Left renal cortex interstitium (tissue), 4 donors: ENCODE measurements around the gene BCL2L1. TPM values are rescaled to one million over a fixed set of nuclear protein-coding genes. Genes with fewer than 3 reads are reported as not detected.
A peak's percentile ranks its signal among the peaks of the same experiment; 100 is the strongest.
"Not testable (repeated sequence)": the region's sequence is repeated elsewhere in the genome, so short reads cannot be mapped to it uniquely, and the experiment has no call there.

ENCODE experiments used
- DNase-seq, 4 donors: peaks; one replicate each; pipeline ENCODE4 v3.0.0-alpha.2; 2013; ENCODE audit warnings: low read depth in 4 of 4, low spot score in 2 of 4, missing footprints in 1 of 4
- polyA plus RNA-seq, 4 donors: library from polyadenylated mRNA; unstranded; fragments of 120-200 nt; gene quantifications; one replicate each; pipeline ENCODE4 v1.2.1, GENCODE V29; 2013; ENCODE audit not compliant: insufficient read length in 4 of 4

Gene BCL2L1
- polyA plus RNA-seq, 4 donors = 71.6 to 95.8 (median 79.7) TPM

DNA sequence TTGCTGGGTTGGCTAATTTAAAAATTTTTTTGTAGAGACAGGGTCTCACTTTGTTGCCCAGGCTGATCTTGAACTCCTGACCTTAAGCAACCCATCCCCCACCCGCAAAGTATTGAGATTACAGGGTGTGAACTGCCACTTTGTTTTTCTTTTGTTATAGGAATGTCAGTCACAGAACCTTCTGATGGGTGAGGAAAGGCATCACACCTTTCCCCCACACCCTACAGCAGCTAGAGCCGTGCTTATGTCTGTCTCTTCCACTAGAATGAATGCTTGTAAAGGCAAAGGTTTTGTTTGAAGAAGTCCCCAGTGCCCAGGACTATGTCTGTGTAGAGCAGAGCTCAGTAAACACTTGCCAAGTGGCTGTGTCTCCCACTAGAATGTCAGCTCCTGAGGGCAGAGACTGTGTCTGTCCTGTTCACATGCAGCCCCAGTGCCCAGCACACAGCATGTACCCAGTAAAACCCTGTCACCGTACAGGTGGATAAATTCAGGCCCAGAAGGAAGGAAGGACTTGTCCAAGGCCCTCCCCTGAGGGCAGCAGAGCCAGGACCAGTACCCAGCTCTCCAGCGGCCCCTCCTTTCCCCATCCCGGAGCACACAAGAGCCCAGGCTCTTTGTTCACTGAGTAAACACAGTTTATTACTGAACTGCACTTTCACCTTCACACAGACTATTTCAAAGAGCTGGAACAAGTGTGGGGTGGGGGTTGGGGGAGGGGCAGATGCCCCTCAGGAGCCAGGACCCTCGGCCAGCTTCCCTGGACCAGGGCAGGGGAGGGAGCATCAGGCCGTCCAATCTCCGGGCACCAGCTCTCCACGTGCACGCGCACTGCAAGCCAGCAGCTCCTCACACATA lies 58.6 kb downstream of the BCL2L1 start:
- no peak for DNase-seq

- no peak for DNase-seq
Observed at GRCh38 chr20:31663524-31663837, 59.2 kb downstream of the BCL2L1 start.

- DNase-seq = no peak
Observed at GRCh38 chr20:31662372-31662854, 60.3 kb downstream of the BCL2L1 start.

- DNase-seq = peak; percentile 37 to 57 (median 50)
Observed at GRCh38 chr20:31661625-31662371, 60.9 kb downstream of the BCL2L1 start.

DNA sequence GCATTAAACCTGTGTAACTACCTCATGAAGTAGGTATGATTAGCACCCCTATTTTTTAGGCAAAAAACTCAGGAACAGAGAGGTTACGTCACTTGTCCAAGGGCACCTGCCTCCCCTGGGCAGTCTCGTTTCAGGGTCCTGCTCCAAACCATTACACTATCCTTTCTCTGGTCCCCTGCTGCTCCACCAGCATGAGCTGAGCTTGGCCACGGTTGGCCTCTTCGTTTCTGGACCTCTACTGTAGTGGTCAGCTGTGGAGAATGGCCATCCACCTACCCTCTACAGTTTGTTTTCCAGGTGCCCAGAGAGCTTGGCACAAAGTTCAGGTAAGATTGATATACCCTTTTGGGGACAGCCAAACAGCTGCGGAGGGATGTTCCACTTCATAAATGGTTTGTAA lies 68.1 kb downstream of the BCL2L1 start:
- no peak for DNase-seq

DNA sequence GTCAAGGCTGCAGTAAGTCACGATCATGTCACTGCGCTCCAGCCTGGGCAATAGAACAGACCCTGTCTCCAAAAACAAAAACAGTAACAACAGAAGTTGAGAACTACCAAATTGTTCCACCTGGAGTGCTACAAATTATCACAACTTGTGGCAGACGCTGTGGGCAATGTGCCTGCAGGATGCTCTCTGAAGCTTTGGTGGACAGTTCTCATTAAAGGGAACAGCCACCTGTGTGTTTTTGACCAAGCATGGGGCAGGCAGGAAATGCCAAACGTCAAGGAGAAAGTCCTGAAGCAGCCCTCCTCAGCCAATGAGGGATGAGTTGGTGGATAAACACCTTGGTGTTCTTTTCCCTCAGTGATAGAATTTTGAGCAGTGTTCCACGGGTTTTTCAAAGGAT lies 69.1 kb downstream of the BCL2L1 start:
- DNase-seq = no peak

DNA sequence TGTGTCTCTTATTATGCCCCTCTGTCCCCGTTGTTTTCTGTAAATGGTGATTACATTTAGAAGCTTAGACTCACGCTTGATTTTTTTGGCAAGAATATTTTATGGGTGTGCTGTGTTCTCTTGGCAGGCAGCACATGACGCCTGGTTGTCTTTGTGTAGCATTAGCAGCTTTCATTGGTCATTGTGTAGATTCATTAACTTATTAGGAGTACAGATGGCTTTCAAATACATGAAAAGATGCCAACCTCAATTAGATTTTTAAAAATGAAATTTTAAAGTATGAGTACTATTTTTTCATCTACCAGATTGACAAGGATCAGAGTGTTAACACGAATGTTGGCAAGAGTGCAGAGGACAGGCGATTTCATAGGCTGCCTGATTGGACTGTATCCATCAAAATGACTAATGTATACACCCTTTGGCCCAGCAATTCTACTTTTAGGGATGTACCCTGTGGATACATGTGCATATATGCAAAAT lies 69.7 kb downstream of the BCL2L1 start:
- no peak for DNase-seq

DNA sequence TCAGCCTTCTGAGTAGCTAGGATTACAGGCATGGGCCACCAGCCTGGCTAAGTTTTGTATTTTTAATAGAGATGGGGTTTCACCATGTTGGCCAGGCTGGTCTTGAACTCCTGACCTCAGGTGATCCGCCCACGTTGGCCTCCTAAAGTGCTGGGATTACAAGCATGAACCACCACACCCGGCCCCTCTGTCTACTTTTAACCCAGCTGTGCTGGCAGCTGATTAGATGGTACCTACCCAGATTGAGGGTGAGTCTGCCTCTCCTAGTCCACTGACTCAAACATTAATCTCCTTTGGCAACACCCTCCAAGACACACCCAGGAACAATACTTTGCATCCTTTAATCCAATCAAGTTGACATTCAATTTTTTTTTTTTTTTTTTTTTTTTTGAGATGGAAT lies 74.6 kb downstream of the BCL2L1 start:
- not testable (repeated sequence) for DNase-seq

DNA sequence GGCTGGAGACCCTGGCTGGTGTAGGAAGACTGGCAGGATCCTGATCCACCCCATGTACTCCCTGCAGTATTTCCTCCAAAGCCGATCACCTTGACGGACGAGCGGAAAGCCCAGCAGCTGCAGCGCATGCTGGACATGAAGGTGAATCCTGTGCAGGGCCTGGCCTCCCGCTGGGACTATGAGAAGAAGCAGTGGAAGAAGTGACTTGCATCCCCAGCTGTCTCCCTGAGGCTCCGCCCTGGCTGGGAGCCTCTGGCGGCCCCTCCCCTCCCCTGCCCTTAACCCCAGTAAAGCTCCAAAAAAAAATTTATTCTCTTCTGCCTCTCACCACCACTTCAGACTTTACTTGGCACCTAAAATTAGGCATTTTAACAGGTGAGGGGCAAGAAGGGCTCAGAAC lies 78.0 kb downstream of the BCL2L1 start:
- DNase-seq = no peak

DNA sequence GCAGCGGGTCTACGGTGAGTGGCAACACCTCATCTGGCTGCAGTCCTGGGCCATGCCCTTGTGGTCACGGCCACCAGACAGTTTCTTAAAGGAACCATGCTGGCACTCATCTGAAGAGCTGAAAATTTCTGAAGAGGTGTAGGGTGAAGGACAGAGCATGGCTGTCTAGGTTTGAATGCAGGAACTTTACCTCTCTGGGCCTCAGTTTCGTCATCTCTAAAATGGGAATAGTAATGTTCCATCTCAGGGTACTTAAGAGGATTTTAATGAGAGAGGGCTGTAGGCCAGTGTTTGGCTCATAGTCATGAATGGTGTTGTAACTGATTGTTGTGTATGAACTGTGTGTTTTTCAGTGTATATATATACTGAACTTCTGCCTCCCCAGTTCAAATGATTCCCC lies 79.1 kb downstream of the BCL2L1 start:
- no peak for DNase-seq

DNA sequence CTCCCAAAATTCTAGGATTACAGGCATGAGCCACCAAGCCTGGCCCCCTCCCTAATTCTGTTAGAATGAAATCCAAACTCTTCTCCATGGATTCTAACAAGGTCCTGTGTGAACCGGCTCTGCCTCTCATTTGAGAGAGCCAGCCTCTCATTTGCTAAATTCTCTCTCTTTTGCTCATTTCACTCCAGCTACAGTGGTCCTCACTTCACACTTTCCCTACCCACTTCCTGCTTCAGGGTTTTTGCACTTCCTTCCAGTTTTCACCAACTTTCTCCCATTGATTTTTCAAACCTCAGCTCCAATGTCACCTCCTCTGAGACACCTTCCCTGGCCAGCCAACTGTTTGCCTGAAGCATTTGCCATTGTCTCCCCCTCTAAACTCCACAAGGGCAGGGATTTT lies 79.8 kb downstream of the BCL2L1 start:
- DNase-seq = no peak

DNA sequence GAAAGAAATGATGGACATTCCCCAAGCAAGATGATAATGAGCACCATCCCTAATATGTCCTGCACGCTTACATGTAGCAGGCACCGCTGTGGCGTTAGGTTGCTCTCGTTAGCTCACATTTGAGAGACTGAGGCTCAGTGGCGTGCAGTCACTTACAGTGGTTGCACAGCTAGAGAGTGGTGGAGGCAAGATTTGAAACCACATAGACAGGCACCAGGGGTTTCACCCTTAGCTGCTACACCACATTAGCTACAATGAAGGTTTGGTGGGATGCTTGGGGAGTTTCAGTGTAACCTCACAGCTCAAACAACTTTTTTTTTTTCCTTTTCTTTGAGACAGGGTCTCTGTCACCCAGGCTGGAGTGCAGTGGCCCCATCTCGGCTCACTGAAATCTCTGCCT lies 81.3 kb downstream of the BCL2L1 start:
- DNase-seq = no peak

- DNase-seq = no peak
Observed at GRCh38 chr20:31640259-31640658, 82.4 kb downstream of the BCL2L1 start.

GRCh38 chr20:31638816-31639215 lies 83.9 kb downstream of the BCL2L1 start:
- DNase-seq = no peak

DNA sequence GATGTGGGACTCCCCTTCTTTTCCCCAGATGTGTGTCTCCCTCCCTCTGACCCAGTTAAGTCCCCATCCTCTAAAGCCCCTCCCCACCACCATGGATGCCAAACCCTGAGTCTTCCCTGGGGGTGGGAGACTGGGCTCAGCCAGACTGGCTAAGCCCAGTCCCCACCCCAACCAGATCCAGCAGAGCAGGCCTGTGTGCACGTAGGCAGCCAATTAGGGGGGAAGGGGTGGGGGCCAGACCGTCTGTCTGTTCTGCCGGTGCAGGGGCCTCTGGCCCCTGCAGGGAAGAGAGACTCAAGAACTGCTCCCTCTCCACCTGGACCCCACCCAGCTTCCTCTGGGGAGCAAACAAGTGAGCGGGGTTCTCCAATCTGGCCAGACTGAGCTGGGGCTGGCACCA lies 84.4 kb downstream of the BCL2L1 start:
- no peak for DNase-seq

DNA sequence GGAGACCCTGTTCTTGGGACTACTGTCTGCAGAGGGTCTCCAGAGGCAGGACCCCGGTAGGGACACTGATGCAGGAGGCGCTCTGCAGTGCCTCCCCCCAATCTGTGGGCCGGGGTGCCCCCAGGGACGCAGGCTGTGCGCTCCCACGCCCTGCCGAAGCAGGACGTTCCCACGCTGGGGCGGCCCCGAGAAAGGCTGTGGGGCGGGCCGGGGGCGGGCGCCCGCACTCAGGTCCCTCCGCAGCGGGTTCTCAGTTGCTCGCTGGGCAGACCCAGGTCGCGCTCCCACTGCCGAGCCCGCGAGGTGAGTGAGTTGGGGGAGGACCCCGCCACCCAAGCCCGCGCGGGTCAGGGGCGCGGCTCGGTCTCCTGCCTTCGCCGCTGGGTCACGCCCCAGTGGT lies 85.0 kb downstream of the BCL2L1 start, which contains the start of gene COX4I2:
Gene COX4I2 (plus strand): TSS at position 253 of the 400 bp plus-strand sequence. CDS start 1,106 bp downstream, outside the sequence.
- no peak for DNase-seq

GRCh38 chr20:31633339-31633914 lies 89.2 kb downstream of the BCL2L1 start:
- no peak for DNase-seq

GRCh38 chr20:31632548-31633338 lies 89.9 kb downstream of the BCL2L1 start:
- no peak for DNase-seq

- DNase-seq = no peak
Observed at GRCh38 chr20:31630187-31630790, 92.4 kb downstream of the BCL2L1 start.

GRCh38 chr20:31628057-31628456 lies 94.6 kb downstream of the BCL2L1 start:
- DNase-seq = not testable (repeated sequence)
